GM12878 (cell line): ENCODE data around the gene SNRNP25. TPM values are rescaled to one million over a fixed set of nuclear protein-coding genes. Genes with fewer than 3 reads are reported as not detected.

Experiments
- ATAC-seq: fragments of 200-7000 bp; cut with Tn5 transposase; 3 replicates; pipeline ENCODE4 v1.9.1; 2020; ENCODE audit warnings: mild to moderate bottlenecking, moderate library complexity
- BruUV-seq: library from RNA; stranded (reverse); fragments of 400-500 nt; replicated peaks from 2 replicates; lab custom pipeline; 2021; lab: Mats Ljungman, UMichigan
- CTCF ChIA-PET: fragments of 300-600 bp; sonication (Branson Sonifier 250); formaldehyde crosslinking; extraction: SDS; loops from one replicate; lab custom pipeline; 2021; ENCODE audit warnings: inconsistent platforms; lab: Yijun Ruan, JAX
- POLR2A ChIA-PET: fragments of 350-600 bp; formaldehyde crosslinking; extraction: SDS; loops from one replicate; lab custom pipeline; 2021; ENCODE audit warnings: inconsistent platforms; lab: Charles Lee
- RAD21 ChIA-PET: fragments of 300-600 bp; sonication (Branson Sonifier 250); formaldehyde crosslinking; loops from one replicate; lab custom pipeline; 2023; ENCODE audit warnings: antibody characterized with exemption; ENCODE audit not compliant: unreplicated experiment; lab: Charles Lee
- SMC1A ChIA-PET: fragments of 300-600 bp; sonication (Branson Sonifier 250); formaldehyde crosslinking; loops from one replicate; lab custom pipeline; 2023; ENCODE audit not compliant: unreplicated experiment, uncharacterized antibody; lab: Charles Lee
- DNase-seq: peaks from one replicate; pipeline ENCODE4 v3.0.0-alpha.2; 2011; ENCODE audit warnings: low read depth, low spot score
- FAIRE-seq: peaks from 3 replicates; lab custom pipeline; 2011; peaks lifted over from hg19 to GRCh38; lab: Jason Lieb, UNC
- H2AFZ ChIP-seq: 2 replicates; pipeline ENCODE4 v1.6.0; 2011; ENCODE audit warnings: low read depth, low read length, control low read depth; ENCODE audit not compliant: control insufficient read depth
- H3K27ac ChIP-seq: 2 replicates; pipeline ENCODE4 v1.5.1; 2011; ENCODE audit warnings: control low read depth; ENCODE audit not compliant: control insufficient read depth, insufficient read depth
- H3K27me3 ChIP-seq, 2 experiments: replicated peaks in 1 of 2; 2 replicates each; pipeline versions ENCODE4 v1.6.0 to v1.6.1; 2011; ENCODE audit warnings: low read length in 1 of 2; ENCODE audit not compliant: control insufficient read depth in 2 of 2, insufficient read depth in 2 of 2
- H3K36me3 ChIP-seq, 2 experiments: 2 replicates each; pipeline ENCODE4 v1.5.1; 2011; ENCODE audit warnings: low read length in 1 of 2; ENCODE audit not compliant: control insufficient read depth in 2 of 2, insufficient read depth in 2 of 2
- H3K4me1 ChIP-seq: 2 replicates; pipeline ENCODE4 v1.6.1; 2011; ENCODE audit warnings: mild to moderate bottlenecking, low read length, moderate library complexity, mixed read lengths; ENCODE audit not compliant: control insufficient read depth, insufficient read depth
- H3K4me2 ChIP-seq: 2 replicates; pipeline ENCODE4 v1.6.0; 2011; ENCODE audit warnings: control low read depth; ENCODE audit not compliant: control insufficient read depth, insufficient read depth
- H3K4me3 ChIP-seq: fragments of 200-600 bp; sonication (generic); 2 replicates; pipeline ENCODE4 v1.5.1; 2016
- H3K79me2 ChIP-seq: 2 replicates; pipeline ENCODE4 v1.6.0; 2011; ENCODE audit warnings: low read length; ENCODE audit not compliant: control insufficient read depth, insufficient read depth
- H3K9ac ChIP-seq: 2 replicates; pipeline ENCODE4 v1.8.0; 2011; ENCODE audit warnings: low read length, control low read depth, mixed read lengths; ENCODE audit not compliant: control insufficient read depth, insufficient read depth
- H3K9me3 ChIP-seq: replicated peaks from 3 replicates; pipeline ENCODE4 v1.5.1; 2011; ENCODE audit warnings: mild to moderate bottlenecking, low read length; ENCODE audit not compliant: control insufficient read depth, insufficient read depth
- H4K20me1 ChIP-seq: 2 replicates; pipeline ENCODE4 v1.6.0; 2011; ENCODE audit not compliant: control insufficient read depth, insufficient read depth
- WGBS: methylation state at CpG from one replicate; pipeline ENCODE4 v1.1.6; 2016; ENCODE audit warnings: low lambda C conversion rate; ENCODE audit not compliant: insufficient replicate concordance, insufficient coverage; ENCODE audit errors: missing lambda C conversion rate; 5-methylcytosine and 5-hydroxymethylcytosine counted together
- in situ Hi-C: fragments of 300-500 bp; cut with MboI; formaldehyde crosslinking; loops from 9 replicates; pipeline ENCODE4 v1.14.3; 2018; ENCODE audit warnings: mixed read lengths
- intact Hi-C: fragments of 100-400 bp; cut with micrococcal nuclease; formaldehyde crosslinking; loops from one replicate; pipeline ENCODE4 v1.14.2; 2022; ENCODE audit not compliant: unreplicated experiment
- polyA plus RNA-seq, 11 experiments: library from polyadenylated mRNA; depleted of rRNA in 4 of 11; unstranded in 6 of 11; stranded (reverse) in 5 of 11; fragments of >200 nt; fragmentation: Nextera tagmentation in 4 of 11; fragmentation: Illumina TruSeq in 1 of 11; extraction: Ambion mirVana in 4 of 11; extraction: Trizol in 1 of 11; gene quantifications; 1 replicate in 1 of 11; 2 replicates in 10 of 11; pipeline versions ENCODE4 v1.2.1 to v1.2.3, GENCODE V29; 2011 to 2016; ENCODE audit warnings: inconsistent platforms in 2 of 11, missing spikeins in 2 of 11, low read depth in 1 of 11
- total RNA-seq, 4 experiments: library from RNA; depleted of rRNA in 3 of 4; stranded (reverse); fragments of >200 nt in 3 of 4; fragmentation: Illumina TruSeq in 1 of 4; extraction: Trizol in 1 of 4; gene quantifications; 2 replicates each; pipeline versions ENCODE4 v1.2.1 to v1.2.3, GENCODE V29; 2013 to 2021
- TF ChIP-seq, protein P1 (sequence below): IDR thresholded peaks from 2 replicates; pipeline ENCODE4 v1.6.1; 2011; ENCODE audit warnings: low read depth, low read length, improper control_type of control experiment, borderline replicate concordance
- TF ChIP-seq, protein P2 (sequence below): fragments of 150-350 bp; IDR thresholded peaks from 2 replicates; pipeline ENCODE4 v1.6.1; 2016; ENCODE audit warnings: low read depth, low read length

The SNRNP25 gene
- total and polyA plus RNA-seq, 10 of the 15 experiments (the other 5 are each of a cell fraction or from before 2014, with no cell fraction given), result 40.9 to 138 (median 67.2) TPM

DNA sequence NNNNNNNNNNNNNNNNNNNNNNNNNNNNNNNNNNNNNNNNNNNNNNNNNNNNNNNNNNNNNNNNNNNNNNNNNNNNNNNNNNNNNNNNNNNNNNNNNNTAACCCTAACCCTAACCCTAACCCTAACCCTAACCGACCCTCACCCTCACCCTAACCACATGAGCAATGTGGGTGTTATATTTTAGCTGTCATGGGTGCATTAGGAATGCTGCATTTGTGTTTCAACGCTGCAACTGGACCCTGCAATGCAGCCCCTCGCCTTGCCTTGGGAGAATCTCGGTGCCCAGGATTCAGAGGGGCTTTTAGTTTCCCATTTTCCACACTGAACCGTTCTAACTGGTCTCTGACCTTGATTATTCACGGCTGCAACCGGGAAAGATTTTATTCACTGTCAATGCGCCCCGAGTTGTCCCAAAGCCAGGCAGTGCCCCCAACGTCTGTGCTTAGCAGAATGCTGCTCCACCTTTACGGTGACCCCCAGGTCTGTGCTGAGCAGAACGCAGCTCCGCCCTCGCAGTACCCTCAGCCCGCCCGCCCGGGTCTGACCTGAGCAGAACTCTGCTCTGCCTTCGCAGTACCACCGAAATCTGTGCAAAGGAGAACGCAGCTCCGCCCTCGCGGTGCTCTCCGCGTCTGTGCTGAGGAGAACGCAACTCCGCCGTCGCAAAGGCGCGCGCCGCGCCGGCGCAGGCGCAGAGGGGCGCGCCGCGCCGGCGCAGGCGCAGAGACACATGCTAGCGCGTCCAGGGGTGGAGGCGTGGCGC lies 43.5 kb upstream of the SNRNP25 start:
- no peak overlapping the region for H3K4me3 ChIP-seq
- H3K79me2 ChIP-seq, result no peaks in the 10 kb centered on the region
- H3K36me3 ChIP-seq, result no peaks in the 10 kb centered on the region
- 79% methylated on average over 14 of the region's 48 CpGs for WGBS
- BruUV-seq, result no TSS peak
- in situ Hi-C loops, result no loop called here
- H2AFZ ChIP-seq, result no peak overlapping the region
- no peaks in the 10 kb centered on the region for H3K9me3 ChIP-seq
- ChIA-PET RAD21 (no interaction called here), POLR2A (no interaction called here), SMC1A (no interaction called here), CTCF (no interaction called here)
- no peak overlapping the region for H3K4me2 ChIP-seq
- intact Hi-C loops, result no loop called here
- peak; percentile 90 for ATAC-seq
- H3K27me3 ChIP-seq, result no peaks in the 10 kb centered on the region
- no peak overlapping the region for H3K27ac ChIP-seq
- no peaks in the 10 kb centered on the region for H4K20me1 ChIP-seq
- H3K9ac ChIP-seq, result no peak overlapping the region
- no peak for FAIRE-seq
- TF ChIP-seq, protein P1, sequence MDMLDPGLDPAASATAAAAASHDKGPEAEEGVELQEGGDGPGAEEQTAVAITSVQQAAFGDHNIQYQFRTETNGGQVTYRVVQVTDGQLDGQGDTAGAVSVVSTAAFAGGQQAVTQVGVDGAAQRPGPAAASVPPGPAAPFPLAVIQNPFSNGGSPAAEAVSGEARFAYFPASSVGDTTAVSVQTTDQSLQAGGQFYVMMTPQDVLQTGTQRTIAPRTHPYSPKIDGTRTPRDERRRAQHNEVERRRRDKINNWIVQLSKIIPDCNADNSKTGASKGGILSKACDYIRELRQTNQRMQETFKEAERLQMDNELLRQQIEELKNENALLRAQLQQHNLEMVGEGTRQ, result no peak
- TF ChIP-seq, protein P2, sequence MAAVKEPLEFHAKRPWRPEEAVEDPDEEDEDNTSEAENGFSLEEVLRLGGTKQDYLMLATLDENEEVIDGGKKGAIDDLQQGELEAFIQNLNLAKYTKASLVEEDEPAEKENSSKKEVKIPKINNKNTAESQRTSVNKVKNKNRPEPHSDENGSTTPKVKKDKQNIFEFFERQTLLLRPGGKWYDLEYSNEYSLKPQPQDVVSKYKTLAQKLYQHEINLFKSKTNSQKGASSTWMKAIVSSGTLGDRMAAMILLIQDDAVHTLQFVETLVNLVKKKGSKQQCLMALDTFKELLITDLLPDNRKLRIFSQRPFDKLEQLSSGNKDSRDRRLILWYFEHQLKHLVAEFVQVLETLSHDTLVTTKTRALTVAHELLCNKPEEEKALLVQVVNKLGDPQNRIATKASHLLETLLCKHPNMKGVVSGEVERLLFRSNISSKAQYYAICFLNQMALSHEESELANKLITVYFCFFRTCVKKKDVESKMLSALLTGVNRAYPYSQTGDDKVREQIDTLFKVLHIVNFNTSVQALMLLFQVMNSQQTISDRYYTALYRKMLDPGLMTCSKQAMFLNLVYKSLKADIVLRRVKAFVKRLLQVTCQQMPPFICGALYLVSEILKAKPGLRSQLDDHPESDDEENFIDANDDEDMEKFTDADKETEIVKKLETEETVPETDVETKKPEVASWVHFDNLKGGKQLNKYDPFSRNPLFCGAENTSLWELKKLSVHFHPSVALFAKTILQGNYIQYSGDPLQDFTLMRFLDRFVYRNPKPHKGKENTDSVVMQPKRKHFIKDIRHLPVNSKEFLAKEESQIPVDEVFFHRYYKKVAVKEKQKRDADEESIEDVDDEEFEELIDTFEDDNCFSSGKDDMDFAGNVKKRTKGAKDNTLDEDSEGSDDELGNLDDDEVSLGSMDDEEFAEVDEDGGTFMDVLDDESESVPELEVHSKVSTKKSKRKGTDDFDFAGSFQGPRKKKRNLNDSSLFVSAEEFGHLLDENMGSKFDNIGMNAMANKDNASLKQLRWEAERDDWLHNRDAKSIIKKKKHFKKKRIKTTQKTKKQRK, result no peak
- H3K4me1 ChIP-seq, result no peaks in the 10 kb centered on the region
- DNase-seq, result no peak
